Coronary artery (tissue), 2 donors: Measurements from ENCODE around the gene GNB2.

Experiments used
- DNase-seq: peaks from one replicate; pipeline ENCODE4 v3.0.0-alpha.2; 2017; ENCODE audit warnings: low spot score
- H3K27ac ChIP-seq, 2 donors: fragments of 200-600 bp; sonication (generic); one replicate each; pipeline ENCODE4 v1.5.1; 2016 to 2019
- H3K4me3 ChIP-seq: fragments of 200-600 bp; sonication (generic); 2 replicates; pipeline ENCODE4 v1.5.1; 2016; ENCODE audit warnings: mild to moderate bottlenecking, moderate library complexity
- CTCF ChIP-seq: fragments of 200-600 bp; sonication (generic); IDR thresholded peaks from one replicate; pipeline ENCODE4 v1.5.1; 2019; ENCODE audit warnings: antibody characterized with exemption

Gene GNB2

GRCh38 chr7:100673302-100673941 is at the start of gene GNB2:
TSS of gene GNB2 (plus strand) at chr7:100673740. CDS start at chr7:100676266, 2,526 bp downstream.
- peak within 1 kb of the TSS; percentile 98 to 99 for H3K27ac ChIP-seq
- H3K4me3 ChIP-seq, result peak within 1 kb of the TSS; percentile 96
- DNase-seq, result peak; percentile 100
- TF ChIP-seq CTCF, result no peak

GRCh38 chr7:100623951-100624824 is 49.4 kb upstream of the GNB2 start:
- no peak for TF ChIP-seq CTCF
- H3K4me3 ChIP-seq, result no peak overlapping the region
- no peak overlapping the region for H3K27ac ChIP-seq
- no peak for DNase-seq

- no peak for TF ChIP-seq CTCF
- Histone ChIP-seq H3K27ac (no peak overlapping the region), H3K4me3 (peak overlapping the region; percentile 67)
- no peak for DNase-seq
These were observed 47.5 kb upstream of the GNB2 start for GRCh38 chr7:100626055-100626454.

GRCh38 chr7:100626530-100627237 is 46.9 kb upstream of the GNB2 start:
- TF ChIP-seq CTCF, result no peak
- H3K27ac ChIP-seq, result peak overlapping the region in 1 of 2 donors; percentile 43
- peak overlapping the region; percentile 67 for H3K4me3 ChIP-seq
- DNase-seq, result peak; percentile 86

GRCh38 chr7:100627238-100627549 is 46.3 kb upstream of the GNB2 start:
- H3K27ac ChIP-seq, result no peak overlapping the region
- no peak overlapping the region for H3K4me3 ChIP-seq
- DNase-seq, result no peak
- no peak for TF ChIP-seq CTCF

GRCh38 chr7:100629117-100629716 is 44.3 kb upstream of the GNB2 start:
- Histone ChIP-seq H3K4me3 (no peak overlapping the region), H3K27ac (no peak overlapping the region)
- no peak for DNase-seq
- no peak for TF ChIP-seq CTCF
